ENCODE measurements around the gene LRPAP1. TPM values are rescaled to one million over a fixed set of nuclear protein-coding genes. Genes with fewer than 3 reads are reported as not detected.

The LRPAP1 gene
- polyA plus RNA-seq, 2 of the 4 experiments (the other 2 are of a cell fraction), result 64.3 to 81.1 TPM

DNA sequence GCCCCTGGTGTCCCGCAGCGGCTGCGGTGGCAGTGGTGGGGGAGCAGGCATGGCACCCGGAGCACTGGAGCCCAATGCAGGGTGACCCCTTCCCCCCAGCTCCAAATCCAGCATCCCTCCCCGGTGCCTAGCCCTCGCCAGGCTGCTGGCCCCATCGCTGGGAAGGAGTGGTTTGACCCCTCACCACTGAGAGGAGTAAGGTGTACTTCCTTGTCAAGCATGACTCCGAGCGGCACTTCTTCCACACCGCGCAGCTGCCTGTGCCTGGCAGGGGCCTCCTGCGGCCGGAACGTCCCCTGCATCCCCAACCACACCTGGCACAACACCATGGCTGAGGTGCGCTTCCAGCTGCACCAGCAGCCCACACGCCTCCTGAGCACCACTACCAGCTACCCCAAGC is 27.0 kb downstream of the LRPAP1 start:
- ChIA-PET CTCF (interaction anchor here (0.9 to 5.2 kb wide), 4 partner anchors 9 to 375 kb away, joined by 4 to 25 read pairs (median 4); no protein-coding TSS in a partner anchor), POLR2A (no interaction called here)

DNA sequence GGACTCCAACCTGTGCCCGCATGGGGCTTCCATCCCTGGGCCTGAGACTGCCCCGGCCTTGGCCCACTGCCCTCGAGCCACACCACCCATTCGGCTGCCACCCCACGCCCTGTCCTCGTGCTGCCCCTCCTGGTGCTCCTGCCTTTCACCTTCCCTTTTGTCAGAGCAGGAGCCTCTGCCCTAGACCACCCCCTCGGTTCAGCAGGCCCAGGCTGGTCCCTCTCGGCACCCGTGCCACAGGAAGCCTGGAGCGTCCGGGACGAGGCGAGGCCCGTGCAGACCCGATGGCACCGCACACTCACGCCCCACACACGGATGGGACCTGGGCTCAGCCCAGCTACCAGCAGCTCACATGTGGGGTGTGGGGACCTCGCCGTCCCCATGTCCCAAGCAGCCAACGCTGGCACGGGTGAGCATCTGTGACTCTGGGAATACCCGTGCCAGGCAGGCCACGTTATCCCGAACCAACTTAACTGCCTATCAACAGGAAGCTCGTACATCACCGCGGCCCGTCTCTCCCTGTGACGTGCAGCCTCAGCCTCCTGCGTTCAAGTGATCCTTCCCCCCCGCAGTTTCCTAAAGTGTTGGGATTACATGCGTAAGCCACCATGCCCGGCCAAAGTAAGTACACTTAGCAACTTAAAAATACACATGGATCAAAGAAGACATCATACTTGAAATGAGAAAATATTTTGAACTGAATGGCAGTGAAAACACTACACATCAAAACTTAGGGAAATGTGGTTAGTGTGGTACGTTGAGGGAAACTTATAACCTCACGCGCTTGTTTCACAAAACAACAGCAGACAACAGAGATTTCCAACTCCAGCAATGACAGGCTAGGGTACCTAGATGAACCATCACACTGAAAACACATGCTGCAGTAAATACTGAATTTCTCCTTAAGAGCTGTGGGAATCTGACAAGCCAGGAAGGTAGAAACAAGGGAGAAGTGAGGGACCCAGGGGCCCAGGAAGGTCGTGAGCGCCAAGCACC is 29.0 kb downstream of the LRPAP1 start:
- Histone ChIP-seq H3K4me1 (no peaks in the 10 kb centered on the region), H3K9me3 (no peaks in the 10 kb centered on the region), H3K4me3 (no peak overlapping the region), H3K27ac (no peak overlapping the region), H3K4me2 (no peak overlapping the region)
- FAIRE-seq (no peak), ATAC-seq (no peak), DNase-seq (ENCODE audit: low read depth in 1 of 2, low spot score in 1 of 2) (no peak)
- CTCF ChIA-PET, result interaction anchor here (5.2 kb wide), 1 partner anchor 12 kb away, joined by 25 read pairs; no protein-coding TSS in a partner anchor
- POLR2A ChIA-PET, result no interaction called here
- 86% methylated on average over 33 of the region's 39 CpGs for WGBS (ENCODE audit: missing lambda C conversion rate)
- TF ChIP-seq TP53 (CRISPR knock-in tag; IDR thresholded peaks at IDR 0.05), result no peak
- no peak for TF ChIP-seq RARB (CRISPR knock-in tag; IDR thresholded peaks at IDR 0.05)
- TF ChIP-seq, protein P1, sequence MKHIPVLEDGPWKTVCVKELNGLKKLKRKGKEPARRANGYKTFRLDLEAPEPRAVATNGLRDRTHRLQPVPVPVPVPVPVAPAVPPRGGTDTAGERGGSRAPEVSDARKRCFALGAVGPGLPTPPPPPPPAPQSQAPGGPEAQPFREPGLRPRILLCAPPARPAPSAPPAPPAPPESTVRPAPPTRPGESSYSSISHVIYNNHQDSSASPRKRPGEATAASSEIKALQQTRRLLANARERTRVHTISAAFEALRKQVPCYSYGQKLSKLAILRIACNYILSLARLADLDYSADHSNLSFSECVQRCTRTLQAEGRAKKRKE (CRISPR knock-in tag; IDR thresholded peaks at IDR 0.05; ENCODE audit: low read depth), result no peak
- TF ChIP-seq, protein P2, sequence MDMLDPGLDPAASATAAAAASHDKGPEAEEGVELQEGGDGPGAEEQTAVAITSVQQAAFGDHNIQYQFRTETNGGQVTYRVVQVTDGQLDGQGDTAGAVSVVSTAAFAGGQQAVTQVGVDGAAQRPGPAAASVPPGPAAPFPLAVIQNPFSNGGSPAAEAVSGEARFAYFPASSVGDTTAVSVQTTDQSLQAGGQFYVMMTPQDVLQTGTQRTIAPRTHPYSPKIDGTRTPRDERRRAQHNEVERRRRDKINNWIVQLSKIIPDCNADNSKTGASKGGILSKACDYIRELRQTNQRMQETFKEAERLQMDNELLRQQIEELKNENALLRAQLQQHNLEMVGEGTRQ (IDR thresholded peaks at IDR 0.05), result no peak
- TF ChIP-seq, protein P3, sequence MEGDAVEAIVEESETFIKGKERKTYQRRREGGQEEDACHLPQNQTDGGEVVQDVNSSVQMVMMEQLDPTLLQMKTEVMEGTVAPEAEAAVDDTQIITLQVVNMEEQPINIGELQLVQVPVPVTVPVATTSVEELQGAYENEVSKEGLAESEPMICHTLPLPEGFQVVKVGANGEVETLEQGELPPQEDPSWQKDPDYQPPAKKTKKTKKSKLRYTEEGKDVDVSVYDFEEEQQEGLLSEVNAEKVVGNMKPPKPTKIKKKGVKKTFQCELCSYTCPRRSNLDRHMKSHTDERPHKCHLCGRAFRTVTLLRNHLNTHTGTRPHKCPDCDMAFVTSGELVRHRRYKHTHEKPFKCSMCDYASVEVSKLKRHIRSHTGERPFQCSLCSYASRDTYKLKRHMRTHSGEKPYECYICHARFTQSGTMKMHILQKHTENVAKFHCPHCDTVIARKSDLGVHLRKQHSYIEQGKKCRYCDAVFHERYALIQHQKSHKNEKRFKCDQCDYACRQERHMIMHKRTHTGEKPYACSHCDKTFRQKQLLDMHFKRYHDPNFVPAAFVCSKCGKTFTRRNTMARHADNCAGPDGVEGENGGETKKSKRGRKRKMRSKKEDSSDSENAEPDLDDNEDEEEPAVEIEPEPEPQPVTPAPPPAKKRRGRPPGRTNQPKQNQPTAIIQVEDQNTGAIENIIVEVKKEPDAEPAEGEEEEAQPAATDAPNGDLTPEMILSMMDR (IDR thresholded peaks at IDR 0.05), result no peak
- TF ChIP-seq CHD4 (IDR thresholded peaks at IDR 0.05; ENCODE audit: borderline replicate concordance), result no peak
- TF ChIP-seq MAZ (IDR thresholded peaks at IDR 0.05; ENCODE audit: borderline replicate concordance, low read depth, low read length), result no peak
- TF ChIP-seq RNF2 (IDR thresholded peaks at IDR 0.05; ENCODE audit: borderline replicate concordance, low read depth), result no peak

More for the DNA sequence above, 27.0 kb downstream of the LRPAP1 start:
- H3K4me1 ChIP-seq, result no peaks in the 10 kb centered on the region
- no peak overlapping the region for H3K27ac ChIP-seq
- no peak for DNase-seq (ENCODE audit: low read depth in 1 of 2, low spot score in 1 of 2)
- 98% methylated on average over 8 of the region's 16 CpGs for WGBS (ENCODE audit: missing lambda C conversion rate)
- no peak for FAIRE-seq
- H3K4me2 ChIP-seq, result no peak overlapping the region
- no peak for ATAC-seq
- TF ChIP-seq CBX8 (IDR thresholded peaks at IDR 0.05) (no peak), CHD4 (IDR thresholded peaks at IDR 0.05; ENCODE audit: borderline replicate concordance) (no peak), MAFK (IDR thresholded peaks at IDR 0.05; ENCODE audit: partially characterized antibody) (no peak), NFE2L2 (conservative IDR thresholded peaks at IDR 0.05; ENCODE audit: low read length) (no peak), FOSL2 (IDR thresholded peaks at IDR 0.05) (no peak), FOSL2 (CRISPR knock-in tag; IDR thresholded peaks at IDR 0.05) (no peak), FOSB (CRISPR knock-in tag; IDR thresholded peaks at IDR 0.05) (no peak), RNF2 (IDR thresholded peaks at IDR 0.05; ENCODE audit: borderline replicate concordance, low read depth) (no peak), GATA3 (IDR thresholded peaks at IDR 0.05; ENCODE audit: borderline replicate concordance) (no peak), KDM5A (IDR thresholded peaks at IDR 0.05) (no peak)
- no peaks in the 10 kb centered on the region for H3K9me3 ChIP-seq
- no peak overlapping the region for H3K4me3 ChIP-seq

DNA sequence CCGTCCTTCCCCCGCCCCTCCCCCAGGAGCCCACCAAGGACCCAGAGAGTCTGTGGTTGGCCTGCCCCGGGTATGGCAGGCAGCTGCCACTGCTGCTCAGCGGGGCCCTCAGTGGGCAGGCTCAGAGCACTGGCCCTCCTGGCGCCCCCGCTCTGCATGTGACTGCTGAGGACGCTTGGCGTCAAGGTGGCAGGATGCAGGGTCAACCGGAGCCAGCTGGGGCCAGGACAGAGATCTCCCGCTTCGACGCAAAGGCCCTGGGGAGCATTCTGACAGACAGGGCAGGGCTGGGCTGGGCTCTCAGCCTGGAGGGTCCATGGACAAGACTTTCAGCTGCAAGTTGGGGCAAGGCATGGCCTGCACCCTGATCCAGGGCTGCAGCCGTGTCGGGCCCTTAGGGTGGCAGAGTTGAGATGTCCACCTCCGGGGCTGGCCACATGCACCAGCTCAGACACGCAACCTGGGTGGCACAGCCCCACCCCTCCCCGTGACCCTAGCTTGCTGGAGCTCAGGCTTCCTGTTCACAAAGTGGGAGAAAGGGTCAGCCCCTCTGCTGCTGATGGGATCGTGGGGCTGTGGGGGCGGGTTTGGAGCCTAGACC is 30.3 kb downstream of the LRPAP1 start:
- H3K4me2 ChIP-seq, result no peak overlapping the region
- POLR2A ChIA-PET, result no interaction called here
- TF ChIP-seq, protein P4, sequence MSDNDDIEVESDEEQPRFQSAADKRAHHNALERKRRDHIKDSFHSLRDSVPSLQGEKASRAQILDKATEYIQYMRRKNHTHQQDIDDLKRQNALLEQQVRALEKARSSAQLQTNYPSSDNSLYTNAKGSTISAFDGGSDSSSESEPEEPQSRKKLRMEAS (IDR thresholded peaks at IDR 0.05), result no peak
- TF ChIP-seq HOXB5 (CRISPR knock-in tag; IDR thresholded peaks at IDR 0.05), result no peak
- no peaks in the 10 kb centered on the region for H3K4me1 ChIP-seq
- 100% methylated on average over 1 of the region's 19 CpGs for WGBS (ENCODE audit: missing lambda C conversion rate)
- no peak for DNase-seq (ENCODE audit: low read depth in 1 of 2, low spot score in 1 of 2)
- H3K9me3 ChIP-seq, result no peaks in the 10 kb centered on the region
- CTCF ChIA-PET, result interaction anchor here (2.0 to 5.2 kb wide), 2 partner anchors 13 to 21 kb away, joined by 8 to 25 read pairs; no protein-coding TSS in a partner anchor
- no peak for FAIRE-seq
- no peak overlapping the region for H3K4me3 ChIP-seq
- ATAC-seq, result no peak
- no peak overlapping the region for H3K27ac ChIP-seq
